B cell (primary cell): ENCODE data around the gene SPPL3. TPM values are rescaled to one million over a fixed set of nuclear protein-coding genes. Genes with fewer than 3 reads are reported as not detected.
A peak's percentile ranks its signal among the peaks of the same experiment; 100 is the strongest.

Experiments
- ATAC-seq: fragments of 200-7000 bp; cut with Tn5 transposase; one replicate; pipeline ENCODE4 v1.10.0; 2021; ENCODE audit warnings: low read depth, mild to moderate bottlenecking, moderate number of reproducible peaks, moderate library complexity
- CTCF ChIA-PET: fragments of 350-600 bp; sonication (Branson Sonifier 250); formaldehyde crosslinking; loops from one replicate; lab custom pipeline; 2021; ENCODE audit warnings: antibody characterized with exemption, inconsistent platforms; lab: Charles Lee
- POLR2A ChIA-PET: fragments of 350-600 bp; sonication (Branson Sonifier 250); formaldehyde crosslinking; loops from one replicate; lab custom pipeline; 2021; ENCODE audit warnings: antibody characterized with exemption; lab: Charles Lee
- DNase-seq: peaks from one replicate; pipeline ENCODE4 v3.0.0; 2013
- H2AFZ ChIP-seq: 2 replicates; pipeline ENCODE4 v1.6.1; 2012; ENCODE audit warnings: mild to moderate bottlenecking, low read depth, low read length; ENCODE audit not compliant: insufficient read depth, poor library complexity, severe bottlenecking
- H3K27ac ChIP-seq, 2 donors: 1 replicate in 1 of 2; 2 replicates in 1 of 2; pipeline ENCODE4 v1.5.1; 2012 to 2013; ENCODE audit warnings: low read length in 2 of 2, mild to moderate bottlenecking in 2 of 2, moderate library complexity in 1 of 2
- H3K27me3 ChIP-seq, 4 experiments: fragments of 200-600 bp in 1 of 4; sonication (generic) in 1 of 4; replicated peaks in 1 of 4; 1 replicate in 2 of 4; 2 replicates in 2 of 4; pipeline versions ENCODE4 v1.6.1 to v1.7.0; 2013 to 2016; ENCODE audit warnings: low read length in 3 of 4, mild to moderate bottlenecking in 2 of 4, mixed read lengths in 1 of 4, moderate library complexity in 1 of 4; ENCODE audit not compliant: insufficient read depth in 4 of 4, control insufficient read depth in 3 of 4; ENCODE audit errors: control extremely low read depth in 1 of 4
- H3K36me3 ChIP-seq, 2 experiments: replicated peaks in 1 of 2; 1 replicate in 1 of 2; 2 replicates in 1 of 2; pipeline versions ENCODE4 v1.6.1 to v1.7.1; 2013; ENCODE audit warnings: low read length in 1 of 2; ENCODE audit not compliant: insufficient read depth in 2 of 2, control insufficient read depth in 1 of 2; ENCODE audit errors: control extremely low read depth in 1 of 2, extremely low read depth in 1 of 2
- H3K4me1 ChIP-seq, 2 donors: fragments of 200-600 bp in 1 of 2; sonication (generic) in 1 of 2; 1 replicate in 1 of 2; 2 replicates in 1 of 2; pipeline versions ENCODE4 v1.5.1 to v1.6.1; 2013 to 2017; ENCODE audit warnings: low read length in 2 of 2; ENCODE audit not compliant: control insufficient read depth in 2 of 2, insufficient read depth in 2 of 2
- H3K4me2 ChIP-seq: replicated peaks from 2 replicates; pipeline ENCODE3; 2012; ENCODE audit warnings: mild to moderate bottlenecking, low read depth, low read length; ENCODE audit not compliant: poor library complexity, severe bottlenecking
- H3K4me3 ChIP-seq, 5 experiments: fragments of 200-600 bp in 1 of 5; sonication (generic) in 1 of 5; 1 replicate in 3 of 5; 2 replicates in 2 of 5; pipeline versions ENCODE4 v1.5.1 to v1.7.0; 2011 to 2016; ENCODE audit warnings: low read length in 4 of 5, mild to moderate bottlenecking in 4 of 5, low read depth in 2 of 5, control low read depth in 1 of 5, moderate library complexity in 1 of 5; ENCODE audit not compliant: insufficient read depth in 1 of 5; ENCODE audit errors: control extremely low read depth in 1 of 5, extremely low read depth in 1 of 5
- H3K79me2 ChIP-seq: fragments of 200-600 bp; sonication (generic); one replicate; pipeline ENCODE4 v1.6.0; 2016; ENCODE audit warnings: low read length; ENCODE audit not compliant: control insufficient read depth, insufficient read depth
- H3K9ac ChIP-seq: fragments of 200-600 bp; sonication (generic); 2 replicates; pipeline ENCODE4 v1.6.1; 2017; ENCODE audit warnings: mild to moderate bottlenecking, low read length, moderate library complexity
- H3K9me3 ChIP-seq, 3 donors: one replicate each; pipeline versions ENCODE4 v1.6.1 to v1.7.1; 2013; ENCODE audit warnings: low read length in 2 of 3; ENCODE audit not compliant: control insufficient read depth in 2 of 3, insufficient read depth in 1 of 3; ENCODE audit errors: control extremely low read depth in 1 of 3
- H4K20me1 ChIP-seq: 2 replicates; pipeline ENCODE4 v1.6.0; 2012; ENCODE audit warnings: mild to moderate bottlenecking, low read length; ENCODE audit not compliant: insufficient read depth, control insufficient read depth, poor library complexity, severe bottlenecking
- H3K27ac Mint-ChIP-seq: one replicate; pipeline ENCODE4 v1.8.0; 2021; ENCODE audit warnings: mixed read lengths
- H3K27me3 Mint-ChIP-seq: one replicate; pipeline ENCODE4 v1.8.0; 2021; ENCODE audit warnings: mixed read lengths
- H3K4me1 Mint-ChIP-seq: one replicate; pipeline ENCODE4 v1.8.0; 2021; ENCODE audit warnings: mixed read lengths
- H3K4me3 Mint-ChIP-seq: one replicate; pipeline ENCODE4 v1.8.0; 2021; ENCODE audit warnings: mixed read lengths
- H3K9me3 Mint-ChIP-seq: one replicate; pipeline ENCODE4 v1.8.0; 2022; ENCODE audit warnings: mixed read lengths; ENCODE audit not compliant: insufficient read depth
- CTCF ChIP-seq: fragments of 200-600 bp; IDR thresholded peaks from one replicate; pipeline ENCODE4 v1.8.0; 2022; ENCODE audit warnings: antibody characterized with exemption, mild to moderate bottlenecking
- EZH2 ChIP-seq: IDR thresholded peaks from 2 replicates; pipeline ENCODE4 v1.6.1; 2012; ENCODE audit warnings: borderline replicate concordance, low read depth, mild to moderate bottlenecking, moderate library complexity, low read length; ENCODE audit not compliant: insufficient read depth, poor library complexity, severe bottlenecking
- WGBS: methylation state at CpG from one replicate; pipeline ENCODE4 v1.1.5; 2013; ENCODE audit warnings: missing lambda C conversion rate; ENCODE audit not compliant: insufficient coverage; 5-methylcytosine and 5-hydroxymethylcytosine counted together
- intact Hi-C: fragments of 100-400 bp; cut with micrococcal nuclease; formaldehyde crosslinking; loops from one replicate; pipeline ENCODE4 v1.10.0; 2022
- polyA plus RNA-seq: library from polyadenylated mRNA; depleted of rRNA; stranded (reverse); fragments of >200 nt; gene quantifications from 2 replicates; pipeline ENCODE4 v1.2.3, GENCODE V29; 2012
- total RNA-seq, 2 donors: library from RNA; stranded (reverse); fragments of 120-200 nt in 1 of 2; gene quantifications; 1 replicate in 1 of 2; 2 replicates in 1 of 2; pipeline versions ENCODE4 v1.2.3 to v1.2.4, GENCODE V29; 2013 to 2022

SPPL3 gene
- total and polyA plus RNA-seq, 2 donors (not counting 1 experiment from before 2014, with no cell fraction given), result 12.3 to 43.6 TPM

- Histone ChIP-seq H3K4me3 (no peak overlapping the region), H4K20me1 (peaks cover 44% of the 10 kb centered on the region), H3K4me1 (peaks cover 28 to 30% of the 10 kb centered on the region in 2 donors), H3K9me3 (no peaks in the 10 kb centered on the region), H3K36me3 (peaks cover 1 to 33% of the 10 kb centered on the region in 2 experiments), H2AFZ (no peak overlapping the region), H3K9ac (no peak overlapping the region), H3K27me3 (no peaks in the 10 kb centered on the region), H3K79me2 (peaks cover 7% of the 10 kb centered on the region), H3K27ac (no peak overlapping the region), H3K4me2 (no peak overlapping the region)
- intact Hi-C loops, result no loop called here
- no peak for DNase-seq
- CTCF ChIA-PET, result no interaction called here
- POLR2A ChIA-PET, result no interaction called here
- no peak for TF ChIP-seq CTCF
- no peak for TF ChIP-seq EZH2
- Mint-ChIP-seq H3K4me3 (no peak overlapping the region), H3K4me1 (peaks cover 37% of the 10 kb centered on the region), H3K27ac (no peak overlapping the region), H3K27me3 (no peaks in the 10 kb centered on the region), H3K9me3 (no peaks in the 10 kb centered on the region)
- WGBS, result no CpG with 5 or more reads among the region's 2 CpGs
- ATAC-seq, result no peak
Observed at GRCh38 chr12:120722784-120723183, 181.4 kb downstream of the SPPL3 start.

DNA sequence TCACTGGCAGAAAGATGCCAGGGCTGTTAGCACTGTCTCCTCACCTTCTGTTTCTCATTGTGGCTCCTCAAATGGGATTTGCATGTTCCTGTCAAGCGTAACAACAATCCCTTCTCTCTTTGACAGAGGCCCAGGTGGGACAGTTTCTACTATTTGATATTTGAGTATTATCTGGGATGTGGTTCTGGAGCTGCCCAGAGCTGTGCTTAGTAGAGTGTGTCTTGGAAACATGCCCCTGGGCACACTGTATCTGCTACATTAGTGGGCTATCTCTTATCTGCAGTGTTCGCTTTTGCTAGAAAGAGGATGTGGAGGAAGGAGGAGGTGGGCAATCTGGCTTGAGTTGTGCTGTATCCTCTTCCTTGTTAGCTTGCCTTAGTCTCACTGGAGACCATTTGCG, 182.3 kb downstream of the SPPL3 start:
- intact Hi-C loops, result no loop called here
- WGBS, result 71% methylated on average over 2 of the region's 3 CpGs
- Histone ChIP-seq H3K4me2 (peak overlapping the region; percentile 4), H3K27me3 (no peaks in the 10 kb centered on the region), H4K20me1 (peaks cover 44% of the 10 kb centered on the region), H3K36me3 (peaks cover 1 to 35% of the 10 kb centered on the region in 2 experiments), H3K4me3 (no peak overlapping the region), H3K27ac (no peak overlapping the region), H3K4me1 (peaks cover 28 to 30% of the 10 kb centered on the region in 2 donors), H2AFZ (no peak overlapping the region), H3K9me3 (no peaks in the 10 kb centered on the region), H3K9ac (no peak overlapping the region), H3K79me2 (peaks cover 7% of the 10 kb centered on the region)
- TF ChIP-seq EZH2, result no peak
- TF ChIP-seq CTCF, result no peak
- no peaks in the 10 kb centered on the region for H3K9me3 Mint-ChIP-seq
- POLR2A ChIA-PET, result no interaction called here
- no peak overlapping the region for H3K27ac Mint-ChIP-seq
- no peaks in the 10 kb centered on the region for H3K27me3 Mint-ChIP-seq
- peak overlapping the region; percentile 24 for H3K4me3 Mint-ChIP-seq
- CTCF ChIA-PET, result interaction anchor here (0.5 to 1.2 kb wide), 4 partner anchors 9 to 407 kb away, joined by 3 to 6 read pairs (median 4); no protein-coding TSS in a partner anchor
- DNase-seq (peak; percentile 65), ATAC-seq (no peak)
- H3K4me1 Mint-ChIP-seq, result peaks cover 37% of the 10 kb centered on the region
